Activated T-cell treated with anti-CD3 and anti-CD28 coated beads, Interleukin-2, amount 50 U/mL, for 4 hours (primary cell): ENCODE measurements around the gene KRT23. TPM values are rescaled to one million over a fixed set of nuclear protein-coding genes. Genes with fewer than 3 reads are reported as not detected.
"Not testable (repeated sequence)": the region's sequence is repeated elsewhere in the genome, so short reads cannot be mapped to it uniquely, and the experiment has no call there.

Experiments used
- ATAC-seq, 2 donors: fragments of 200-7000 bp; cut with Tn5 transposase; one replicate each; pipeline ENCODE4 v1.10.0; 2021
- DNase-seq: peaks from one replicate; pipeline ENCODE4 v3.0.0-alpha.2; 2020
- H3K27me3 Mint-ChIP-seq: one replicate; pipeline ENCODE4 v1.8.0; 2021; ENCODE audit warnings: low read depth, mixed read lengths
- H3K36me3 Mint-ChIP-seq: one replicate; pipeline ENCODE4 v1.8.0; 2022; ENCODE audit warnings: mixed read lengths; ENCODE audit not compliant: insufficient read depth
- H3K4me1 Mint-ChIP-seq: one replicate; pipeline ENCODE4 v1.8.0; 2021; ENCODE audit warnings: low read depth, mixed read lengths
- H3K4me3 Mint-ChIP-seq: one replicate; pipeline ENCODE4 v1.8.0; 2021; ENCODE audit warnings: mild to moderate bottlenecking, moderate library complexity, mixed read lengths
- H3K9me3 Mint-ChIP-seq: one replicate; pipeline ENCODE4 v1.8.0; 2021; ENCODE audit warnings: mixed read lengths
- total RNA-seq, 3 donors: library from RNA; stranded (reverse); gene quantifications; one replicate each; pipeline ENCODE4 v1.2.1, GENCODE V29; 2021

Gene KRT23
- total RNA-seq, 3 donors from 2014 or later: not detected

GRCh38 chr17:40936976-40937375 lies 470 bp downstream of the KRT23 start:
- no peaks in the 10 kb centered on the region for H3K4me1 Mint-ChIP-seq

GRCh38 chr17:40936437-40936971 lies 942 bp downstream of the KRT23 start:
- no peaks in the 10 kb centered on the region for H3K4me1 Mint-ChIP-seq
- ATAC-seq: no peak
- no peak overlapping the region for H3K4me3 Mint-ChIP-seq
- H3K36me3 Mint-ChIP-seq: no peaks in the 10 kb centered on the region
- H3K27me3 Mint-ChIP-seq: peaks cover 15% of the 10 kb centered on the region
- DNase-seq: no peak
- no peaks in the 10 kb centered on the region for H3K9me3 Mint-ChIP-seq

More at GRCh38 chr17:40936976-40937375, 470 bp downstream of the KRT23 start:
- no peaks in the 10 kb centered on the region for H3K36me3 Mint-ChIP-seq
- no peak overlapping the region for H3K4me3 Mint-ChIP-seq
- ATAC-seq: no peak
- H3K27me3 Mint-ChIP-seq: peaks cover 15% of the 10 kb centered on the region
- DNase-seq: no peak
- H3K9me3 Mint-ChIP-seq: no peaks in the 10 kb centered on the region

- DNase-seq: no peak
- no peak for ATAC-seq
- peaks cover 15% of the 10 kb centered on the region for H3K27me3 Mint-ChIP-seq
Observed at GRCh38 chr17:40935624-40936023, 1.8 kb downstream of the KRT23 start.

GRCh38 chr17:40932608-40933007 lies 4.8 kb downstream of the KRT23 start:
- DNase-seq (no peak), ATAC-seq (no peak)
- H3K27me3 Mint-ChIP-seq: peaks cover 12% of the 10 kb centered on the region
- no peaks in the 10 kb centered on the region for H3K36me3 Mint-ChIP-seq
- no peaks in the 10 kb centered on the region for H3K9me3 Mint-ChIP-seq
- H3K4me3 Mint-ChIP-seq: no peak overlapping the region
- no peaks in the 10 kb centered on the region for H3K4me1 Mint-ChIP-seq

More at GRCh38 chr17:40935624-40936023, 1.8 kb downstream of the KRT23 start:
- no peaks in the 10 kb centered on the region for H3K9me3 Mint-ChIP-seq
- no peak overlapping the region for H3K4me3 Mint-ChIP-seq
- H3K4me1 Mint-ChIP-seq: no peaks in the 10 kb centered on the region
- H3K36me3 Mint-ChIP-seq: no peaks in the 10 kb centered on the region

- Mint-ChIP-seq H3K9me3 (no peaks in the 10 kb centered on the region), H3K4me1 (no peaks in the 10 kb centered on the region), H3K4me3 (no peak overlapping the region)
Observed at GRCh38 chr17:40931311-40931710, 6.1 kb downstream of the KRT23 start.

GRCh38 chr17:40926341-40926740 lies 11.1 kb downstream of the KRT23 start:
- DNase-seq (no peak), ATAC-seq (no peak)
- Mint-ChIP-seq H3K9me3 (no peaks in the 10 kb centered on the region), H3K4me3 (no peak overlapping the region), H3K4me1 (peaks cover 1% of the 10 kb centered on the region), H3K27me3 (peaks cover 16% of the 10 kb centered on the region), H3K36me3 (no peaks in the 10 kb centered on the region)

More at GRCh38 chr17:40931311-40931710, 6.1 kb downstream of the KRT23 start:
- no peak for DNase-seq
- no peak for ATAC-seq
- H3K36me3 Mint-ChIP-seq: no peaks in the 10 kb centered on the region
- peaks cover 14% of the 10 kb centered on the region for H3K27me3 Mint-ChIP-seq

- peaks cover 20% of the 10 kb centered on the region for H3K27me3 Mint-ChIP-seq
- H3K36me3 Mint-ChIP-seq: no peaks in the 10 kb centered on the region
- no peak overlapping the region for H3K4me3 Mint-ChIP-seq
- ATAC-seq: no peak
- H3K9me3 Mint-ChIP-seq: no peaks in the 10 kb centered on the region
- H3K4me1 Mint-ChIP-seq: peaks cover 5% of the 10 kb centered on the region
- DNase-seq: no peak
Observed at GRCh38 chr17:40922239-40922638, 15.2 kb downstream of the KRT23 start.

GRCh38 chr17:40921026-40921425 lies 16.4 kb downstream of the KRT23 start:
- Mint-ChIP-seq H3K4me3 (no peak overlapping the region), H3K36me3 (no peaks in the 10 kb centered on the region), H3K9me3 (no peaks in the 10 kb centered on the region), H3K27me3 (peaks cover 13% of the 10 kb centered on the region), H3K4me1 (peaks cover 5% of the 10 kb centered on the region)
- DNase-seq (no peak), ATAC-seq (no peak)

- H3K4me3 Mint-ChIP-seq, DNase-seq, ATAC-seq, H3K9me3 Mint-ChIP-seq, H3K27me3 Mint-ChIP-seq, H3K4me1 Mint-ChIP-seq, H3K36me3 Mint-ChIP-seq: not testable (repeated sequence)
Observed at GRCh38 chr17:40917116-40917515, 20.3 kb downstream of the KRT23 start.

GRCh38 chr17:40916366-40916765 lies 21.1 kb downstream of the KRT23 start:
- DNase-seq: no peak
- peaks cover 15% of the 10 kb centered on the region for H3K27me3 Mint-ChIP-seq
- H3K36me3 Mint-ChIP-seq: no peaks in the 10 kb centered on the region
- H3K4me3 Mint-ChIP-seq: no peak overlapping the region
- ATAC-seq: no peak
- peaks cover 8% of the 10 kb centered on the region for H3K4me1 Mint-ChIP-seq
- H3K9me3 Mint-ChIP-seq: no peaks in the 10 kb centered on the region

GRCh38 chr17:40915721-40916256 lies 21.7 kb downstream of the KRT23 start:
- no peak for DNase-seq
- ATAC-seq: no peak
- Mint-ChIP-seq H3K27me3 (peaks cover 15% of the 10 kb centered on the region), H3K4me1 (peaks cover 4% of the 10 kb centered on the region), H3K4me3 (no peak overlapping the region), H3K36me3 (no peaks in the 10 kb centered on the region), H3K9me3 (no peaks in the 10 kb centered on the region)

- DNase-seq: no peak
- Mint-ChIP-seq H3K36me3 (no peaks in the 10 kb centered on the region), H3K9me3 (no peaks in the 10 kb centered on the region), H3K4me1 (peaks cover 4% of the 10 kb centered on the region), H3K4me3 (no peak overlapping the region), H3K27me3 (peaks cover 15% of the 10 kb centered on the region)
- ATAC-seq: peak; percentile 65 to 78
Observed at GRCh38 chr17:40915199-40915661, 22.2 kb downstream of the KRT23 start.

GRCh38 chr17:40914075-40914855 lies 23.2 kb downstream of the KRT23 start:
- Mint-ChIP-seq H3K36me3 (no peaks in the 10 kb centered on the region), H3K4me3 (no peak overlapping the region), H3K27me3 (peaks cover 13% of the 10 kb centered on the region), H3K4me1 (peaks cover 4% of the 10 kb centered on the region), H3K9me3 (no peaks in the 10 kb centered on the region)
- DNase-seq (no peak), ATAC-seq (no peak)

GRCh38 chr17:40912486-40913210 lies 24.8 kb downstream of the KRT23 start:
- DNase-seq (no peak), ATAC-seq (no peak)
- H3K4me3 Mint-ChIP-seq: no peak overlapping the region
- peaks cover 27% of the 10 kb centered on the region for H3K27me3 Mint-ChIP-seq
- no peaks in the 10 kb centered on the region for H3K9me3 Mint-ChIP-seq
- peaks cover 4% of the 10 kb centered on the region for H3K4me1 Mint-ChIP-seq
- H3K36me3 Mint-ChIP-seq: no peaks in the 10 kb centered on the region
